H9 (cell line): ENCODE measurements around the gene RANBP17. TPM values are rescaled to one million over a fixed set of nuclear protein-coding genes. Genes with fewer than 3 reads are reported as not detected.

Experiments
- DNase-seq: peaks from one replicate; pipeline ENCODE4 v3.0.0-alpha.2; 2017
- H2AFZ ChIP-seq: one replicate; pipeline ENCODE4 v1.6.1; 2013; ENCODE audit warnings: mild to moderate bottlenecking, low read length, control low read depth, moderate library complexity
- H2AK5ac ChIP-seq: 2 replicates; pipeline ENCODE4 v1.6.1; 2013; ENCODE audit warnings: low read length, control low read depth, mixed read lengths; ENCODE audit not compliant: insufficient read length
- H2BK120ac ChIP-seq: one replicate; pipeline ENCODE4 v1.6.1; 2013; ENCODE audit warnings: low read depth, mild to moderate bottlenecking, low read length, control low read depth, inconsistent platforms; ENCODE audit not compliant: poor library complexity, severe bottlenecking
- H2BK12ac ChIP-seq: 2 replicates; pipeline ENCODE4 v1.6.1; 2013; ENCODE audit warnings: low read length, control low read depth, mixed read lengths, low read depth; ENCODE audit not compliant: insufficient read length
- H2BK15ac ChIP-seq: 2 replicates; pipeline ENCODE4 v1.6.1; 2013; ENCODE audit warnings: low read depth, low read length, control low read depth
- H2BK20ac ChIP-seq: one replicate; pipeline ENCODE4 v1.6.1; 2013; ENCODE audit warnings: low read depth, mild to moderate bottlenecking, low read length, control low read depth, inconsistent platforms; ENCODE audit not compliant: poor library complexity, severe bottlenecking
- H2BK5ac ChIP-seq: 2 replicates; pipeline ENCODE4 v1.6.1; 2013; ENCODE audit warnings: low read length, control low read depth, mixed read lengths; ENCODE audit not compliant: insufficient read length
- H3K14ac ChIP-seq: 2 replicates; pipeline ENCODE4 v1.6.1; 2013; ENCODE audit warnings: low read length, control low read depth; ENCODE audit not compliant: insufficient read depth
- H3K18ac ChIP-seq: 2 replicates; pipeline ENCODE4 v1.6.1; 2013; ENCODE audit warnings: low read depth, mild to moderate bottlenecking, mixed read lengths, low read length, control low read depth; ENCODE audit not compliant: insufficient read length
- H3K23ac ChIP-seq: 2 replicates; pipeline ENCODE4 v1.6.1; 2013; ENCODE audit warnings: low read length, control low read depth, mixed read lengths, low read depth; ENCODE audit not compliant: insufficient read length
- H3K23me2 ChIP-seq: 2 replicates; pipeline ENCODE4 v1.6.1; 2013; ENCODE audit warnings: low read depth, mild to moderate bottlenecking, mixed read lengths, low read length, control low read depth; ENCODE audit not compliant: insufficient read length, poor library complexity, severe bottlenecking
- H3K27ac ChIP-seq: 2 replicates; pipeline ENCODE4 v1.5.1; 2013; ENCODE audit warnings: low read length, control low read depth, mixed read lengths, low read depth; ENCODE audit not compliant: insufficient read length
- H3K27me3 ChIP-seq: 2 replicates; pipeline ENCODE4 v1.6.1; 2013; ENCODE audit warnings: low read length, control low read depth, inconsistent platforms; ENCODE audit not compliant: insufficient read depth
- H3K4ac ChIP-seq: 2 replicates; pipeline ENCODE4 v1.6.1; 2013; ENCODE audit warnings: low read depth, mild to moderate bottlenecking, control low read depth, inconsistent platforms, low read length, moderate library complexity
- H3K4me1 ChIP-seq: 2 replicates; pipeline ENCODE4 v1.6.1; 2013; ENCODE audit warnings: low read length, control low read depth, inconsistent platforms; ENCODE audit not compliant: insufficient read depth
- H3K4me2 ChIP-seq: 2 replicates; pipeline ENCODE4 v1.6.1; 2013; ENCODE audit warnings: low read length, control low read depth, mixed read lengths; ENCODE audit not compliant: insufficient read length, insufficient read depth
- H3K56ac ChIP-seq: 2 replicates; pipeline ENCODE4 v1.6.1; 2013; ENCODE audit warnings: low read depth, mild to moderate bottlenecking, mixed read lengths, low read length, control low read depth; ENCODE audit not compliant: insufficient read length
- H3K79me1 ChIP-seq: 2 replicates; pipeline ENCODE4 v1.6.1; 2013; ENCODE audit warnings: low read depth, mild to moderate bottlenecking, moderate library complexity, low read length, control low read depth, inconsistent platforms; ENCODE audit not compliant: insufficient read depth, poor library complexity, severe bottlenecking
- H3K79me2 ChIP-seq: 2 replicates; pipeline ENCODE4 v1.6.1; 2013; ENCODE audit warnings: low read length, control low read depth, inconsistent platforms; ENCODE audit not compliant: insufficient read depth
- H3K9ac ChIP-seq: 2 replicates; pipeline ENCODE4 v1.6.1; 2013; ENCODE audit warnings: low read length, control low read depth, mixed read lengths; ENCODE audit not compliant: insufficient read length; ENCODE audit errors: extremely low read depth
- H3K9me3 ChIP-seq: one replicate; pipeline ENCODE4 v1.6.1; 2013; ENCODE audit warnings: low read depth, low read length, inconsistent platforms; ENCODE audit not compliant: control insufficient read depth
- H3T11ph ChIP-seq: one replicate; pipeline ENCODE4 v1.6.1; 2013; ENCODE audit warnings: mild to moderate bottlenecking, low read length, control low read depth, inconsistent platforms
- H4K20me1 ChIP-seq: one replicate; pipeline ENCODE4 v1.6.1; 2013; ENCODE audit not compliant: control insufficient read depth, insufficient read length, insufficient read depth
- H4K5ac ChIP-seq: 2 replicates; pipeline ENCODE4 v1.6.1; 2013; ENCODE audit warnings: low read depth, mild to moderate bottlenecking, mixed read lengths, low read length, control low read depth; ENCODE audit not compliant: insufficient read length
- H4K8ac ChIP-seq: replicated peaks from 2 replicates; pipeline ENCODE4 v1.6.1; 2013; ENCODE audit warnings: low read length, control low read depth, mixed read lengths, low read depth; ENCODE audit not compliant: insufficient read length
- H4K91ac ChIP-seq: 2 replicates; pipeline ENCODE4 v1.6.1; 2013; ENCODE audit warnings: low read depth, mild to moderate bottlenecking, moderate library complexity, mixed read lengths, low read length, control low read depth; ENCODE audit not compliant: insufficient read length
- H3K27ac Mint-ChIP-seq, 3 experiments: 2 replicates in 2 of 3; 3 replicates in 1 of 3; pipeline ENCODE4 v1.8.0; 2020 to 2021; ENCODE audit warnings: mixed read lengths in 3 of 3, mild to moderate bottlenecking in 1 of 3, moderate library complexity in 1 of 3
- H3K27me3 Mint-ChIP-seq: 2 replicates; pipeline ENCODE4 v1.8.0; 2021; ENCODE audit warnings: low read depth, mild to moderate bottlenecking, moderate library complexity, mixed read lengths
- H3K36me3 Mint-ChIP-seq, 3 experiments: 2 replicates in 2 of 3; 3 replicates in 1 of 3; pipeline ENCODE4 v1.8.0; 2020 to 2021; ENCODE audit warnings: low read depth in 3 of 3, mixed read lengths in 3 of 3; ENCODE audit not compliant: insufficient read depth in 1 of 3
- H3K4me1 Mint-ChIP-seq, 2 experiments: 2 replicates each; pipeline ENCODE4 v1.8.0; 2020; ENCODE audit warnings: mixed read lengths in 2 of 2
- H3K4me3 Mint-ChIP-seq, 2 experiments: 2 replicates in 1 of 2; 3 replicates in 1 of 2; pipeline ENCODE4 v1.8.0; 2020 to 2021; ENCODE audit warnings: mild to moderate bottlenecking in 2 of 2, mixed read lengths in 2 of 2, moderate library complexity in 1 of 2
- H3K9me3 Mint-ChIP-seq, 2 experiments: 2 replicates in 1 of 2; 3 replicates in 1 of 2; pipeline ENCODE4 v1.8.0; 2020; ENCODE audit warnings: mild to moderate bottlenecking in 2 of 2, mixed read lengths in 2 of 2, moderate library complexity in 1 of 2
- WGBS: extraction: QIAGEN DNeasy Blood & Tissue Kit; methylation state at CpG from one replicate; pipeline ENCODE4 v1.1.7; 2013; ENCODE audit warnings: missing lambda C conversion rate, low lambda C conversion rate, mixed read lengths; ENCODE audit not compliant: insufficient read length; ENCODE audit errors: extremely low coverage; 5-methylcytosine and 5-hydroxymethylcytosine counted together
- total RNA-seq: library from RNA; stranded (reverse); gene quantifications from 2 replicates; pipeline ENCODE4 v1.2.1, GENCODE V29; 2021
- TF ChIP-seq, protein P1 (sequence below): fragments of 200-600 bp; sonication (generic); conservative IDR thresholded peaks from 3 replicates; pipeline ENCODE4 v1.8.0; 2021; ENCODE audit warnings: antibody characterized with exemption, mild to moderate bottlenecking

Gene RANBP17
- total RNA-seq, 1 experiment from 2014 or later = 16.5 TPM

DNA sequence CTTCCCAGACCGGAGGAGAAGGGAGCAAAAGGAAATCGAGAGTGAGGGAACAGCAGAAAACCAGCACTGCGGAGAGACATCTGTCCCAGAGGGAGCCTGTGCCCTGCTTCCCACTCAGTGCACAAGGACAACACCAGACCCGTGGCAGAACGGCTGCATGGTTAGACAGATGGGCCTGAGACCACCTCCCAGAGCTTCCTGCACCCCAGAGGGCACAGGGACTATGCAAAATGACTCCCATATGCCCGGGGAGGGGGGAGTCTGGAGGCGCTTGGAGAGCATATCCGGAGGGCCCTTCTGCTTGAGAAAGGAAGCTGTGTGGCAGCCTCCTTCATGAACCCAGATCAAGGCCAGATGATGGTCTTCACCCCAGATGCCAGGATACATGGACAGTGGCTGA lies 473.8 kb downstream of the RANBP17 start:
- Histone ChIP-seq H3K23ac (no peak overlapping the region), H2AFZ (no peak overlapping the region), H3T11ph (no peak overlapping the region), H2AK5ac (no peak overlapping the region), H3K27me3 (peaks cover 9% of the 10 kb centered on the region; the same call in 1 of the 2 replicates), H4K91ac (no peak overlapping the region), H3K14ac (no peak overlapping the region), H3K56ac (no peak overlapping the region), H2BK120ac (no peak overlapping the region), H2BK15ac (no peak overlapping the region), H3K23me2 (no peaks in the 10 kb centered on the region), H3K79me2 (no peaks in the 10 kb centered on the region), H3K27ac (no peak overlapping the region), H3K79me1 (no peaks in the 10 kb centered on the region), H2BK12ac (no peak overlapping the region), H2BK5ac (no peak overlapping the region), H3K4me2 (no peak overlapping the region), H3K4ac (no peak overlapping the region), H4K5ac (no peak overlapping the region), H4K20me1 (no peaks in the 10 kb centered on the region), H4K8ac (no peak overlapping the region), H3K9me3 (no peaks in the 10 kb centered on the region), H3K4me1 (no peaks in the 10 kb centered on the region), H3K9ac (no peak overlapping the region), H3K18ac (no peak overlapping the region), H2BK20ac (no peak overlapping the region)
- TF ChIP-seq, protein P1, sequence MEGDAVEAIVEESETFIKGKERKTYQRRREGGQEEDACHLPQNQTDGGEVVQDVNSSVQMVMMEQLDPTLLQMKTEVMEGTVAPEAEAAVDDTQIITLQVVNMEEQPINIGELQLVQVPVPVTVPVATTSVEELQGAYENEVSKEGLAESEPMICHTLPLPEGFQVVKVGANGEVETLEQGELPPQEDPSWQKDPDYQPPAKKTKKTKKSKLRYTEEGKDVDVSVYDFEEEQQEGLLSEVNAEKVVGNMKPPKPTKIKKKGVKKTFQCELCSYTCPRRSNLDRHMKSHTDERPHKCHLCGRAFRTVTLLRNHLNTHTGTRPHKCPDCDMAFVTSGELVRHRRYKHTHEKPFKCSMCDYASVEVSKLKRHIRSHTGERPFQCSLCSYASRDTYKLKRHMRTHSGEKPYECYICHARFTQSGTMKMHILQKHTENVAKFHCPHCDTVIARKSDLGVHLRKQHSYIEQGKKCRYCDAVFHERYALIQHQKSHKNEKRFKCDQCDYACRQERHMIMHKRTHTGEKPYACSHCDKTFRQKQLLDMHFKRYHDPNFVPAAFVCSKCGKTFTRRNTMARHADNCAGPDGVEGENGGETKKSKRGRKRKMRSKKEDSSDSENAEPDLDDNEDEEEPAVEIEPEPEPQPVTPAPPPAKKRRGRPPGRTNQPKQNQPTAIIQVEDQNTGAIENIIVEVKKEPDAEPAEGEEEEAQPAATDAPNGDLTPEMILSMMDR = no peak
- DNase-seq = no peak
- no peak overlapping the region for H3K27ac Mint-ChIP-seq
- H3K4me1 Mint-ChIP-seq = peaks cover 0 to 6% of the 10 kb centered on the region in 2 experiments; a peak in 2 of 4 replicates
- H3K4me3 Mint-ChIP-seq = no peak overlapping the region
- H3K36me3 Mint-ChIP-seq = no peaks in the 10 kb centered on the region
- no CpG with 5 or more reads among the region's 8 CpGs for WGBS
- peaks cover 75% of the 10 kb centered on the region for H3K27me3 Mint-ChIP-seq
- H3K9me3 Mint-ChIP-seq = no peaks in the 10 kb centered on the region
